Activated naive CD4-positive, alpha-beta T cell treated with anti-CD3 and anti-CD28 coated beads for 36 hours (primary cell): ENCODE data around the gene GNAI2. TPM values are rescaled to one million over a fixed set of nuclear protein-coding genes. Genes with fewer than 3 reads are reported as not detected.
"Not testable (repeated sequence)": the region's sequence is repeated elsewhere in the genome, so short reads cannot be mapped to it uniquely, and the experiment has no call there.

ENCODE experiments used
- CTCF ChIA-PET: fragments of 350-600 bp; sonication (Branson Sonifier 250); formaldehyde crosslinking; loops from one replicate; lab custom pipeline; 2021; ENCODE audit warnings: antibody characterized with exemption; lab: Charles Lee
- DNase-seq: peaks from one replicate; pipeline ENCODE4 v3.0.0-alpha.2; 2020
- H3K27ac Mint-ChIP-seq: one replicate; pipeline ENCODE4 v1.8.0; 2021; ENCODE audit warnings: mild to moderate bottlenecking, mixed read lengths
- H3K27me3 Mint-ChIP-seq: one replicate; pipeline ENCODE4 v1.8.0; 2021; ENCODE audit warnings: low read depth, mixed read lengths
- H3K36me3 Mint-ChIP-seq: one replicate; pipeline ENCODE4 v1.8.0; 2021; ENCODE audit warnings: low read depth, mixed read lengths
- H3K4me1 Mint-ChIP-seq: one replicate; pipeline ENCODE4 v1.8.0; 2021; ENCODE audit warnings: low read depth, mixed read lengths
- H3K4me3 Mint-ChIP-seq: one replicate; pipeline ENCODE4 v1.8.0; 2021; ENCODE audit warnings: mild to moderate bottlenecking, moderate library complexity, mixed read lengths
- H3K9me3 Mint-ChIP-seq: one replicate; pipeline ENCODE4 v1.8.0; 2021; ENCODE audit warnings: mixed read lengths
- intact Hi-C: fragments of 100-400 bp; cut with micrococcal nuclease; formaldehyde crosslinking; loops from one replicate; pipeline ENCODE4 v1.15.1; 2023
- total RNA-seq, 2 experiments: library from RNA; stranded (reverse); gene quantifications; one replicate each; pipeline ENCODE4 v1.2.3, GENCODE V29; 2021

Gene GNAI2
- total RNA-seq, 2 experiments from 2014 or later, result 272 to 276 TPM

DNA sequence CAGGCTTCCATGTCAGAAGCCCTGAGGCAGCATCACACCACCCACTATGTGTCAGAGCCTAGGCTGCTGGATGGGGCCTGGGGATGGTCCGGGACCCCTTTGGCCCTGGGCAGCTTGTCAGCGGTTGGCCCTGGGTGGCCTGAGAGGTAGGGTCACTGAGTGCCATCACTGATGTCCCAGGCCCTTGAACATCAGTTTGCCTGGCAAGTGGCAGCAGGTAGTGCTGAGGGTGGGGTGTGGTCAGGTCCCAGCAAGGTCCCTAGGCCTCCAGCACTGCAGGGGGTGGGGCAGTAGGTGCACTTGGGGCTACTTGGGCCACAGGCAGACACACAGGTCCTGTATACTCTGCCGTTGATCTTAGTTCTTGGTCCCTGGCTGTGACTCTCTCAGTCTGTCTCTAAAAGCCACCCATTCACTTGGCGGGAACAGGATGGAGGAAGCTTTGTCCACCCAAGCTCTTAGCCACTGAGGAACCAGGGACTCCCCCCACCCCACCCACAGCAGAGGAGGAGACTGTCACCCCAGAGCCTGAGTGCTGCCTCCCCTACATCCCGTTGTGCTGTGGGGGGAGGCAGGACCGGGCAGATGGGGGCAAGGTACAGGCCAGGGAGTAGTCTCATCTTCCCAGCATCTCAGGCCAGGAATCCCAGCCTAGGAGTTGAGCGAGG, 5.8 kb downstream of the GNAI2 start:
- intact Hi-C loops, result no loop called here
- Mint-ChIP-seq H3K9me3 (no peaks in the 10 kb centered on the region), H3K36me3 (peaks cover 6% of the 10 kb centered on the region), H3K27ac (peak overlapping the region; percentile 95), H3K4me1 (peaks cover 83% of the 10 kb centered on the region), H3K4me3 (no peak overlapping the region), H3K27me3 (no peaks in the 10 kb centered on the region)
- peak; percentile 18 for DNase-seq
- CTCF ChIA-PET, result interaction anchor here (0.7 to 4.1 kb wide), 4 partner anchors 10 to 48 kb away, joined by 3 to 38 read pairs (median 4); no protein-coding TSS in a partner anchor

DNA sequence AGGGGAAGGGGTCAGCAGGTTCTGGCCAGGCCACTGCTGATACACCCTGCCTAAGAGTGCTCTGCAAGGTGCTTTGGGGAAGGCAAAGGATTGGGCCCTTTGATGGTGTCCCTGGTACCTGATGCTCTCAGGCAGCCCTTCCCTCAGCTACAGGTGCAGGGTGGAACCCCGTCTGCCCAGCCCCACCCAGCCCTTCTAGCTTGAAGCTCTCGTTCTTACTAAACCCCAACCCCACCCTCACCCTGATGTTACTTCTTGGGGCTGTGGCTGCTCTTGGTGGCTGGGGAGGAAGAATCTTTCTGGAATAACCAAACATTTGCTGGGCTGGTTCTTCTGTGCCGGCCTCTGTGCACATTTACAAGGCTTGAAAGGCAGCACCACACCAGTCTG, 6.4 kb downstream of the GNAI2 start:
- peaks cover 4% of the 10 kb centered on the region for H3K36me3 Mint-ChIP-seq
- DNase-seq, result peak; percentile 69
- H3K4me3 Mint-ChIP-seq, result peak overlapping the region; percentile 55
- intact Hi-C loops, result no loop called here
- peaks cover 88% of the 10 kb centered on the region for H3K4me1 Mint-ChIP-seq
- CTCF ChIA-PET, result interaction anchor here (0.7 to 4.1 kb wide), 3 partner anchors 15 to 54 kb away, joined by 3 to 38 read pairs (median 10); no protein-coding TSS in a partner anchor
- H3K27me3 Mint-ChIP-seq, result no peaks in the 10 kb centered on the region
- peak overlapping the region; percentile 95 for H3K27ac Mint-ChIP-seq
- H3K9me3 Mint-ChIP-seq, result no peaks in the 10 kb centered on the region

DNA sequence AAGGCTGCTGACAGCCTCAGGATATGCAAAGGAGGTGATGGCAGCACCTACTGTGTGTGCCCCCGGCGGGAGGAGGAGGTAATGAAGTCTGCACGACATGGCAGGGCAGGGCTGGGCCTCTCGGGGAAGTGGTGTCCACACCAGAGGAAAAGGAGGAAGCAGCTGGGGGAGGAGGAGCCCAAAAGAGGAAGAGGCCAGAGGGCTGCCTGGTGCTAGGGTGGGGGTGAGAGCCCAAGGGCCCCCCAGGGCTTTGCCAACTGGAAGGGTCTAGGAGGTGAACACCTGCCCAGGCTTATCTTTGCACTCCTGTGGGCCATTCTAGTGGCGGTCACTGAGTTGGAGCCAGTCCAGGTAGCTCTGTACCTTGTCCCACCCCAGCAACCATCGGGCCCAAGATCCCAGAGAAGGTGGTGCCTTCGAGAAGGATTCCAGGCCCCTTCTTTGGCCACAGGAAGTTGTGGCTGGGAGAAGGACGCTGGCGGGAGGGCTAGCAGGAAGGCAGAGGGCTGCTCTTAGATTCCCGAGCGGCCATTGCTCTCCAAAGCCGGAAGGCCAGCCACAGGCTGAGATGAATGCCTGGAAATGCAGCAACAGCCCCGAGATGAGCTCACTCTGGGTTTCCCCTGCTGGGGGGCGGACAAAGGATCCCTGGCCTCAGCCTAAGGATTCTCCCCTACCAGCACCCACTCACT, 7.0 kb downstream of the GNAI2 start:
- H3K27ac Mint-ChIP-seq, result peak overlapping the region; percentile 95
- CTCF ChIA-PET, result interaction anchor here (0.5 to 4.1 kb wide), 8 partner anchors 13 to 162 kb away, joined by 3 to 38 read pairs (median 4); no protein-coding TSS in a partner anchor
- no peaks in the 10 kb centered on the region for H3K9me3 Mint-ChIP-seq
- H3K4me3 Mint-ChIP-seq, result peak overlapping the region; percentile 55
- peak; percentile 74 for DNase-seq
- H3K27me3 Mint-ChIP-seq, result no peaks in the 10 kb centered on the region
- intact Hi-C loops, result no loop called here
- peaks cover 1% of the 10 kb centered on the region for H3K36me3 Mint-ChIP-seq
- peaks cover 89% of the 10 kb centered on the region for H3K4me1 Mint-ChIP-seq

DNA sequence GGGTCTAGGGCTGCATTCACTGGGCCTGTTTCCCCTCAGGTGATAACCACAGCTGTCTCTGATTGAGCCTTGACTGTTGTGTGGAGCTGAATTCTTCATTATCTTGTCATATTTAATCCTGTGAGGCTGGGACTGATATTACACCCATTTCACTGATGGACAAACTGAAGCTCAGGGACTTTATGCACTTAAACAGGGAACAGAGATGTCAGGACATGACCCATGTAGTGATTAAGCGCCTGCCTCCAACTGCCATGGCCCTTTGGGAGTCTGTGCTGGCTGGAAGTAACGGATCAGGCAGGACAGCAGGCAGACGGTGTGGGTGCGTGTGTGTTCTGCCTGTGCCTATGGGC, 7.5 kb downstream of the GNAI2 start:
- H3K4me3 Mint-ChIP-seq, result no peak overlapping the region

DNA sequence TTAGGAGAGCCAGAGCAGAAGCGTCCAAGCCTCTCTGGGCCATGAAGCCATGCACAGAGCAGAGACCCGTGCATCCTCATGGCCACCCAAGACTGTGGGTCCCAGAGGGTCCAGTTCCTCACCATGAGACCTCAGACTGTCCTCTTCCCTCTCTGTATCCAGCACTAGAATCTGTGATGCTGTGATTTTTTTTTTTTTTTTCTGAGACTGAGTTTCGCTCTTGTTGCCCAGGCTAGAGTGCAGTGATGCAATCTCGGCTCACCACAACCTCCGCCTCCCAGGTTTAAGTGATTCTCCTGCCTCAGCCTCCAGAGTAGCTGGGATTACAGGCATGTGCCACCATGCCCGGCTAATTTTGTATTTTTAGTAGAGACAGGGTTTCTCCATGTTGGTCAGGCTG, 8.8 kb downstream of the GNAI2 start:
- H3K27me3 Mint-ChIP-seq, DNase-seq, H3K9me3 Mint-ChIP-seq, intact Hi-C loops, H3K36me3 Mint-ChIP-seq: not testable (repeated sequence)
- Mint-ChIP-seq H3K4me1 (peaks cover 81% of the 10 kb centered on the region), H3K4me3 (peak overlapping the region; percentile 15), H3K27ac (peak overlapping the region; percentile 95)
- CTCF ChIA-PET, result interaction anchor here (0.5 to 4.1 kb wide), 5 partner anchors 9 to 19 kb away, joined by 3 to 38 read pairs (median 5); partner anchors contain the start of gene GNAI2

More for the DNA sequence above, 7.5 kb downstream of the GNAI2 start:
- Mint-ChIP-seq H3K9me3 (no peaks in the 10 kb centered on the region), H3K36me3 (peaks cover 2% of the 10 kb centered on the region), H3K27me3 (no peaks in the 10 kb centered on the region), H3K4me1 (peaks cover 87% of the 10 kb centered on the region), H3K27ac (peak overlapping the region; percentile 95)
- DNase-seq, result no peak
- CTCF ChIA-PET, result interaction anchor here (0.5 to 4.1 kb wide), 9 partner anchors 13 to 162 kb away, joined by 3 to 38 read pairs (median 4); no protein-coding TSS in a partner anchor
- intact Hi-C loops, result no loop called here

DNA sequence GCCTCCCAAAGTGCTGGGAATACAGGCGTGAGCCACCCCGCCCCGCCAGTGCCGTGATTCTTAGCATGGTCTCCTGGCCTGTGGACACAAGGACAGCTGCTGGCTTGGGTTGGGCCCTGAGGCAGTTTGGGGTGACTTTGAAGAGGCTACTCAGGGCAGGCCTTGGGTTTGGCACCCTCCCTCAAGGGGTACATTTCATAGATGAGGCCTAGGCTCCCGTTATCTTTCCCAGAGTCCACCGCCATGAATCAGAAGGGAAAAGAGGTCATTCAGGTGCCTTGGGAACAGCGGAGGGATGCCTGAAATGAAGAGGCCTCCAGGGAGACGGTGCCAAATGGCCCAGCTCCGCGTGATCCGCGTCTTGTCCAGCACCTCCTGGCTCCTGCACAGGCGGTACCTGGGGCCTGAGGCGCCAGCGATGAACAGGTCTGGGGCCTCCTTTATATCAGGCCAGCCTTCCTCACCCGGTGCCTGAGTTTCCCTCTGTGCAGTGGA, 9.3 kb downstream of the GNAI2 start:
- no peak for DNase-seq
- intact Hi-C loops, result no loop called here
- Mint-ChIP-seq H3K4me1 (peaks cover 81% of the 10 kb centered on the region), H3K27me3 (no peaks in the 10 kb centered on the region), H3K9me3 (no peaks in the 10 kb centered on the region), H3K27ac (peak overlapping the region; percentile 95), H3K4me3 (peak overlapping the region; percentile 81), H3K36me3 (peaks cover 2% of the 10 kb centered on the region)
- CTCF ChIA-PET, result interaction anchor here (0.5 kb wide), 1 partner anchor 19 kb away, joined by 3 read pairs; no protein-coding TSS in a partner anchor

DNA sequence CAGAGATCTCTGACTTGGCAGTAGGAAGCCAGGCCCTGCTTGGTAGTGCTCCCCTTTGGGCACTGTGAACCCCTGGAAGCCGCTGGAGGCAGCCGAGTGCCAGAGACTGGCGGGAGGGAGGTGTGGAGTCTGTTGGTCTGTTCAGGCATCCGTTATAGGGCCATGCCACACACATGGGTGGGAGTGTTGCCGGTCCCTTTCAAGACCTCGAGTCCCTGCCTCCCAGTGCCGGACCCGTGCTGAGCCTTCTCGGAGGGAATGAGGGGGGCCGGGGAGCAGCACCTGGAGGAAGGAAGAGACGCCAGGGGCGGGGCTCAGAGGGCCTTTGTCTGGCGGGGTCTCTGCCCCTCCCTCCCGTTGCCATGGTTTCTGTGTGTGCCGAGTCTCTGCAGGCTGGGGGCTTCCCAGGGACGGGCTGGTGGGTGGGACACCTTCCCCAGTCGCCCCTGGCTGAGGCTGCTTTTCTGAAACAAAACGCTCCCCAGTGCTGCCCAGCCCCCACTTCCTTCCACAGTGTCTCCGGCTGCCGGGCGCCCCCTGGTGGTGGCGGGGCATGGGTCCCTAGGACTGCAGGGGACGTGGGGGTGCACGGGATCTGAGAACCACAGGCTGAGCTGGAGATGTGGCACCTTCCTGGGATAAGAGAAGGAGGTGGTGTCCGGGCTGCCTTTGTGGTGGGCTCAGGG, 10.0 kb downstream of the GNAI2 start:
- H3K4me1 Mint-ChIP-seq, result peaks cover 82% of the 10 kb centered on the region
- DNase-seq, result peak; percentile 97
- H3K4me3 Mint-ChIP-seq, result peak overlapping the region; percentile 81
- peak overlapping the region; percentile 95 for H3K27ac Mint-ChIP-seq
- CTCF ChIA-PET, result interaction anchor here (0.8 to 4.9 kb wide), 25 partner anchors 7 to 167 kb away, joined by 3 to 119 read pairs (median 5); partner anchors contain the start of genes GNAI2, HYAL3, IFRD2 and NAA80
- peaks cover 2% of the 10 kb centered on the region for H3K36me3 Mint-ChIP-seq
- H3K27me3 Mint-ChIP-seq, result no peaks in the 10 kb centered on the region
- H3K9me3 Mint-ChIP-seq, result no peaks in the 10 kb centered on the region
- intact Hi-C loops, result loop anchor here (1.0 to 2.0 kb wide), 6 partner anchors 11 to 53 kb away; partner anchors contain the start of genes HYAL3 and NAA80

DNA sequence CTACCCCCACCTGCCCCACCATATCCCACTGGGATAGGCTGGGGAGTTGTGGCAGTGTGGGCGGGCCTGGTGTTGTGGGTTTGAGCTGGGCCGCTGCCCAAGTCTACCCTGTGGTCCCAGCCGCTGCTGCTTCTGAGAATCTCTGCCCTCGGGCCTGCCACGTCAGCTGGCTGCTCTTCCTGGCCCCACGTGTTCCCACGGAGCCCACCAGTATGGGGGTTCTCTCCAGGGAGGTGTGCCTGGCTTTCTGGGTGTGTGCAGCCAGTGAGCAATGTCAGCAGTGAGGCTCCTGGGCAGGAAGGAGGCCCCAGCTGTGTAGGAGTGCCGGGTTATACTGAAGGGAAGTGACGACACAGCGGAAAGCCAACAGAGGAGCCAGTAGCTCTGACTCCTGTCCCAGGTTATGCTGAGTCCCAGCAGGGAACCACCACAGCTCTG, 10.5 kb downstream of the GNAI2 start:
- intact Hi-C loops, result loop anchor here (1.0 to 2.0 kb wide), 6 partner anchors 11 to 52 kb away; partner anchors contain the start of genes HYAL3 and NAA80
- H3K36me3 Mint-ChIP-seq, result peaks cover 5% of the 10 kb centered on the region
- peak; percentile 94 for DNase-seq
- H3K9me3 Mint-ChIP-seq, result no peaks in the 10 kb centered on the region
- H3K27ac Mint-ChIP-seq, result peak overlapping the region; percentile 95
- H3K4me1 Mint-ChIP-seq, result peaks cover 82% of the 10 kb centered on the region
- peak overlapping the region; percentile 81 for H3K4me3 Mint-ChIP-seq
- CTCF ChIA-PET, result interaction anchor here (0.8 to 4.9 kb wide), 25 partner anchors 8 to 167 kb away, joined by 3 to 119 read pairs (median 5); partner anchors contain the start of genes GNAI2, HYAL3, IFRD2 and NAA80
- H3K27me3 Mint-ChIP-seq, result no peaks in the 10 kb centered on the region

DNA sequence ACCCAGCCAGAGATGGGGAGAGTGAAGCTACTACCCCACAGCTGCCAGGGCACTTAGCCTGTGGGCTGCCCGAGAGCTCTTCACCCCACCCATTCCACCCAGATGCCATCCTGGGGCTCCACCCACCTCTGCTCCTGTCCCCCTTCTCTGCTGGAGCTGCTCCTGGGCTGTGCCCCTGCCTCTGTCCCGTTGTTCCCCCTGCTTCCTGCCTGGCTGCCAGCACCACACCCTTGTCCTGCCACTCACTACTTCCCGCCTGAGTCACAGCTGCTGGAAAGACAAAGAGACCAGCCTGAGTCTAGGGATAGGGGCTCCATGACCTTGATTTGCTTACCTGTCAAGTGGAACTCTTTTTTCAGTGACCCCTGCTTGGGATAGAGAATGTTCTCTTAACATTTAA, 12.4 kb downstream of the GNAI2 start:
- peak overlapping the region; percentile 95 for H3K27ac Mint-ChIP-seq
- intact Hi-C loops, result no loop called here
- peaks cover 8% of the 10 kb centered on the region for H3K36me3 Mint-ChIP-seq
- H3K4me3 Mint-ChIP-seq, result no peak overlapping the region
- H3K9me3 Mint-ChIP-seq, result no peaks in the 10 kb centered on the region
- H3K4me1 Mint-ChIP-seq, result peaks cover 65% of the 10 kb centered on the region
- H3K27me3 Mint-ChIP-seq, result no peaks in the 10 kb centered on the region
- CTCF ChIA-PET, result interaction anchor here (1.2 to 4.9 kb wide), 4 partner anchors 12 to 54 kb away, joined by 3 to 119 read pairs (median 31); partner anchors contain the start of gene LSMEM2
- DNase-seq, result no peak

DNA sequence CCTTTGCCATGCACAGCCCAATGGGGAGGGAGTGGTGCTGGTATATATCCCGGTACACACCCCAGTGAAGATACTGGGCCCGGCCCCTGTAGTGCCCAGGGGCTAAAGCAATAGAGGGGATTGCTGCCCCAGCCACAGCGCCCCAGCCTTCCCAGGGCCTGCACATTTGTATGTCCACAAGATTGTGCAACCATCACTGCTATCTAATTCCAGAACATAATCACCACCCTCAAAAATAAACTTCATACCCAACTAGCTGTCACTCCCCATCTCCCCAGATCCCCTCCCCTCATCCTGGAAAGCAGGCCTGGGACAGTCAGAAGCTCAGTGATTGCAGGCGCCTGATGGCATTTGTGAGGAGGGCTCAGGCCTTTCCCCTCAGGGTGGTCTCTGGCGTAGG, 13.5 kb downstream of the GNAI2 start:
- peaks cover 55% of the 10 kb centered on the region for H3K4me1 Mint-ChIP-seq

DNA sequence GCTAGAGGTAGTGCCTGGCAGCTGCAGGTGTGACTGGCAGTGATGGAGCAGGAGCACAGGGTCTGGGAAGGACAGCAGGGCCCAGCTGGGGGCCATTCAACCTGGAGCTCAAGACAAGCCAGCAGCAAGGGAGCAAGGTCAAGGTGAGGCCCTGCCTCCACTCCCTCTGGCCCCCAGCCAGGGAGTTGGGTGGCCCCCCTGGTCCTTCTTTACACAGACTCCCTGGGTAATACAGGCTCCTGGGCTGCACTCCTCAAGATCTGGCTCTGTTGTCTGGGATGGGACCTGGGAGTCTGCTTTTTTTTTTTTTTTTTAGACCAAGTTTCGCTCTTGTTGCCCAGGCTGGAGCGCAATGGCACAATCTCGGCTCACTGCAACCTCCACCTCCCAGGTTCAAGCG, 14.5 kb downstream of the GNAI2 start:
- peaks cover 45% of the 10 kb centered on the region for H3K4me1 Mint-ChIP-seq
- no peak overlapping the region for H3K4me3 Mint-ChIP-seq
- CTCF ChIA-PET, result interaction anchor here (0.9 to 4.9 kb wide), 6 partner anchors 10 to 58 kb away, joined by 3 to 38 read pairs (median 4); no protein-coding TSS in a partner anchor
- H3K27me3 Mint-ChIP-seq, result no peaks in the 10 kb centered on the region
- H3K27ac Mint-ChIP-seq, result peak overlapping the region; percentile 66
- H3K9me3 Mint-ChIP-seq, result no peaks in the 10 kb centered on the region
- H3K36me3 Mint-ChIP-seq, result peaks cover 8% of the 10 kb centered on the region
- no peak for DNase-seq
- intact Hi-C loops, result no loop called here

More for the DNA sequence above, 13.5 kb downstream of the GNAI2 start:
- Mint-ChIP-seq H3K27ac (no peak overlapping the region), H3K36me3 (peaks cover 8% of the 10 kb centered on the region), H3K27me3 (no peaks in the 10 kb centered on the region), H3K4me3 (no peak overlapping the region), H3K9me3 (no peaks in the 10 kb centered on the region)
- CTCF ChIA-PET, result interaction anchor here (0.9 to 4.9 kb wide), 2 partner anchors 11 to 97 kb away, joined by 3 to 38 read pairs; no protein-coding TSS in a partner anchor
- intact Hi-C loops, result no loop called here
- DNase-seq, result no peak
